IgD-negative memory B cell (primary cell): ENCODE results near the gene NCKAP5. TPM values are rescaled to one million over a fixed set of nuclear protein-coding genes. Genes with fewer than 3 reads are reported as not detected.

Experiments
- H3K27ac Mint-ChIP-seq, 3 donors: one replicate each; pipeline ENCODE4 v1.8.0; 2020 to 2022; ENCODE audit warnings: mild to moderate bottlenecking in 3 of 3, mixed read lengths in 3 of 3, moderate library complexity in 1 of 3
- H3K27me3 Mint-ChIP-seq: one replicate; pipeline ENCODE4 v1.8.0; 2021; ENCODE audit warnings: mixed read lengths
- H3K36me3 Mint-ChIP-seq: one replicate; pipeline ENCODE4 v1.8.0; 2020; ENCODE audit warnings: mild to moderate bottlenecking, mixed read lengths
- H3K4me1 Mint-ChIP-seq, 3 donors: one replicate each; pipeline ENCODE4 v1.8.0; 2020 to 2022; ENCODE audit warnings: mixed read lengths in 3 of 3, mild to moderate bottlenecking in 1 of 3
- H3K4me3 Mint-ChIP-seq, 4 donors: one replicate each; pipeline ENCODE4 v1.8.0; 2020 to 2022; ENCODE audit warnings: mild to moderate bottlenecking in 4 of 4, mixed read lengths in 4 of 4, moderate library complexity in 3 of 4
- H3K9me3 Mint-ChIP-seq, 3 donors: one replicate each; pipeline ENCODE4 v1.8.0; 2020 to 2021; ENCODE audit warnings: mixed read lengths in 3 of 3, mild to moderate bottlenecking in 1 of 3
- polyA plus RNA-seq: library from polyadenylated mRNA; unstranded; fragments of 300-500 nt; fragmentation: Illumina TruSeq; gene quantifications from one replicate; pipeline ENCODE4 v1.2.3, GENCODE V29; 2021

The NCKAP5 gene
- polyA plus RNA-seq, 1 donor from 2014 or later = not detected

DNA sequence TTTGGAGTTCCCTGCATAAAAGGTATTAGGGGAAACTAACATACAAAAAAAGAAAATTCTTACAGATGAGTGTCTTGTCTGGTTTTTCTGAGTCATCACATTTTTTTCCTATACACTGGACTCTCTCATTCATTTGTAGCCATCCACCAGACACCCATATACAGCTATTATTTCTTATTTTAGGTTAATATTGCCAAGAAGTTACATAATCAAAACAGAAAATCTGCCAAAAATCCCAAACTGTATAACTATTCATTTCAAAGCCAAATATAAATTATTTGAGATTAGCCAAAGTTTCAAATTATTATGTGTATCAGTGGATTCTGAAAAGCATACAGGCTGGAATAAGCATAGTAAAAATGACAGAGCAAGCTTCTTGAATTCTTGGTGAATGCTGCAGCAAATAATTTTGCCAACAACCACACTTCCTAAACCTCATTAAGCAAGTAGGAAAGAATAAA lies 191.2 kb downstream of the NCKAP5 start:
- Mint-ChIP-seq H3K4me1 (no peaks in the 10 kb centered on the region), H3K27ac (no peak overlapping the region), H3K4me3 (no peak overlapping the region), H3K9me3 (peaks cover 3 to 7% (median 6%) of the 10 kb centered on the region in 3 donors), H3K27me3 (no peaks in the 10 kb centered on the region), H3K36me3 (no peaks in the 10 kb centered on the region)

GRCh38 chr2:133374781-133375180 lies 193.5 kb downstream of the NCKAP5 start:
- Mint-ChIP-seq H3K4me1 (no peaks in the 10 kb centered on the region), H3K9me3 (peaks cover 3 to 10% (median 6%) of the 10 kb centered on the region in 3 donors), H3K4me3 (no peak overlapping the region), H3K27ac (no peak overlapping the region), H3K27me3 (no peaks in the 10 kb centered on the region), H3K36me3 (peaks cover 2% of the 10 kb centered on the region)

GRCh38 chr2:133371286-133371685 lies 197.0 kb downstream of the NCKAP5 start:
- peaks cover 3 to 10% (median 6%) of the 10 kb centered on the region in 3 donors for H3K9me3 Mint-ChIP-seq
- H3K4me1 Mint-ChIP-seq = peaks cover 0 to 1% (median 0%) of the 10 kb centered on the region in 3 donors
- H3K27me3 Mint-ChIP-seq = no peaks in the 10 kb centered on the region
- H3K27ac Mint-ChIP-seq = no peak overlapping the region
- H3K36me3 Mint-ChIP-seq = peaks cover 2% of the 10 kb centered on the region
- no peak overlapping the region for H3K4me3 Mint-ChIP-seq

DNA sequence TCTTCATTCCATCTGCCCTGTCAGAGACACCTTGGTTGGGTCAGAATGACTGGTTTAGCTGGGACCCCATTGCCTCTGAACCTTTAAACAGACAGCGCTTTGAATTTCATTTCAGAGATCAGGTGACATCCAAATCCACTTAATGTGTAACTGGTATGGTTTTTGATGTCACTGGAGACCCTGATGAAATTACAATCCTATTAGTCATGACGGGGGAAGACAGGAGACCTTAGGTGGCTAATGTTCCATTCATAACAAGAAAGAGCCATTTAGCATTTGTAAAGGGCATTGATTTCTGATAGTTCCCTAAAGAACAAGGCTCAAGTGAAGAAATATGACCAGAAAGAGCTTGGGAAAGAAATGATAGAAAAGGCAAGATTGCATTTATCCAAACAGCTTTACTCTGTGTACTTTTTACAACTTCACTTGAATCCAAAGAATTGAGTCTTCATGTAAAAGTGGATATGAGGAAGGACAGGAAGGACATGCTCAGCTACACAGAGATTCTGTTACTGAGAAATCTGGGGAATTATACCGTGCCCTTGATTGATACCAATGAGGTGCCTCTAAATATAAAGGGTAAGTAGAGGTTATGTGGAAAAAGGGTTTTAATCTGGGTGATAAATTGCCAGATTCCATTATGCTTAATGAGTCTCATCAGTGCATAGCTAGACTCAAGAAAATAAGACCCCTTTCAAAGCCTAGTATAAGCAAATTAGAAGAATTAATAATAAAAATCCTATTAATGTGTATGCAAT lies 198.2 kb downstream of the NCKAP5 start:
- Mint-ChIP-seq H3K9me3 (peaks cover 3 to 10% (median 4%) of the 10 kb centered on the region in 3 donors), H3K4me3 (no peak overlapping the region), H3K27ac (no peak overlapping the region), H3K27me3 (no peaks in the 10 kb centered on the region), H3K4me1 (peaks cover 0 to 1% (median 0%) of the 10 kb centered on the region in 3 donors), H3K36me3 (peaks cover 2% of the 10 kb centered on the region)

- Mint-ChIP-seq H3K27me3 (no peaks in the 10 kb centered on the region), H3K36me3 (no peaks in the 10 kb centered on the region), H3K4me3 (no peak overlapping the region), H3K9me3 (no peaks in the 10 kb centered on the region), H3K27ac (no peak overlapping the region), H3K4me1 (peaks cover 0 to 1% (median 0%) of the 10 kb centered on the region in 3 donors)
Measured at GRCh38 chr2:133365117-133365516, 203.1 kb downstream of the NCKAP5 start.

- Mint-ChIP-seq H3K27ac (no peak overlapping the region), H3K36me3 (no peaks in the 10 kb centered on the region), H3K27me3 (no peaks in the 10 kb centered on the region), H3K4me3 (no peak overlapping the region), H3K4me1 (peaks cover 0 to 1% (median 0%) of the 10 kb centered on the region in 3 donors), H3K9me3 (no peaks in the 10 kb centered on the region)
Measured at GRCh38 chr2:133364636-133365035, 203.6 kb downstream of the NCKAP5 start.

DNA sequence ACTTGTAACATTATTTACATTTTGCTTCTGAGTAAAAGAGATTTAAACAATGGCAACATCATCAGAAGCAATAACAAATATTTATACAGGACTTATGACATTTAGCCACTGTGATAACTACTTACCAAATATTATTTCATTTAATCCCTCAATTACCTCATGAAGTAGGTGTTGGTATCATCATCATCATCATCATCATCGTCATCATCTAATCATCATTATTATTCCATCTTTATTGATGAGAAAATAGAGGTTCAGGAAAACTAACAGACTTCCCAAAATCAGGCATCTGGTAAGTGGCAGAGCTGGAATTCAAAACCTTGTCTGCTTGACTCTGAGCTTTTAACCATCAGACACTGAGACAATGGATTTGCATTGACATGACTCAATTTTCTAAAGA lies 204.4 kb downstream of the NCKAP5 start:
- Mint-ChIP-seq H3K9me3 (peaks cover 0 to 3% (median 0%) of the 10 kb centered on the region in 3 donors), H3K36me3 (no peaks in the 10 kb centered on the region)

GRCh38 chr2:133362061-133362476 lies 206.2 kb downstream of the NCKAP5 start:
- Mint-ChIP-seq H3K27me3 (no peaks in the 10 kb centered on the region), H3K4me3 (no peak overlapping the region), H3K9me3 (peaks cover 0 to 3% (median 0%) of the 10 kb centered on the region in 3 donors), H3K4me1 (no peaks in the 10 kb centered on the region), H3K36me3 (no peaks in the 10 kb centered on the region), H3K27ac (no peak overlapping the region)

More for the DNA sequence above, 204.4 kb downstream of the NCKAP5 start:
- Mint-ChIP-seq H3K4me1 (no peaks in the 10 kb centered on the region), H3K4me3 (no peak overlapping the region), H3K27me3 (no peaks in the 10 kb centered on the region), H3K27ac (no peak overlapping the region)

- H3K27me3 Mint-ChIP-seq = no peaks in the 10 kb centered on the region
- H3K9me3 Mint-ChIP-seq = peaks cover 0 to 3% (median 0%) of the 10 kb centered on the region in 3 donors
- H3K27ac Mint-ChIP-seq = no peak overlapping the region
Measured at GRCh38 chr2:133360882-133361281, 207.4 kb downstream of the NCKAP5 start.

DNA sequence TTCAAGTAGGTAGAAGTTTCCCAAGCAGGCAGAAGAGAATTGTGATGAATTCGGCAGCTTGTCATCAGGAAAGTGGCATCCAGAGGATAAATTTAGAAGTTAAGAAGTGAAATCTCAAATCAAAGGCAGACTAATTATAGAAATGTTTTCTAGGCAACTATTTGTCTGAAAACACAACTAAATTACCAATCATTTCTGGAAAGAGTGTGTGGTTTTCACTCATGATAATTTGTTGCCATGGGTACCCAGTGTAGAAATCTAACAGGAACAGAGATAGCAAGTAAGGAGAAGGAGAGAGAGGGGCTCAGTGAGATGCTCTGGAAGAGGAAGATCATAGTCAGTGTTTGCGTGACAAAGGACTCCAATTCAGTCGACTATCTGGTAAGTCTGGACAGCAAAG lies 208.1 kb downstream of the NCKAP5 start:
- Mint-ChIP-seq H3K9me3 (peaks cover 0 to 3% (median 0%) of the 10 kb centered on the region in 3 donors), H3K27ac (no peak overlapping the region), H3K27me3 (no peaks in the 10 kb centered on the region), H3K4me3 (no peak overlapping the region), H3K4me1 (no peaks in the 10 kb centered on the region), H3K36me3 (no peaks in the 10 kb centered on the region)

More at GRCh38 chr2:133360882-133361281, 207.4 kb downstream of the NCKAP5 start:
- Mint-ChIP-seq H3K4me1 (no peaks in the 10 kb centered on the region), H3K4me3 (no peak overlapping the region), H3K36me3 (no peaks in the 10 kb centered on the region)

DNA sequence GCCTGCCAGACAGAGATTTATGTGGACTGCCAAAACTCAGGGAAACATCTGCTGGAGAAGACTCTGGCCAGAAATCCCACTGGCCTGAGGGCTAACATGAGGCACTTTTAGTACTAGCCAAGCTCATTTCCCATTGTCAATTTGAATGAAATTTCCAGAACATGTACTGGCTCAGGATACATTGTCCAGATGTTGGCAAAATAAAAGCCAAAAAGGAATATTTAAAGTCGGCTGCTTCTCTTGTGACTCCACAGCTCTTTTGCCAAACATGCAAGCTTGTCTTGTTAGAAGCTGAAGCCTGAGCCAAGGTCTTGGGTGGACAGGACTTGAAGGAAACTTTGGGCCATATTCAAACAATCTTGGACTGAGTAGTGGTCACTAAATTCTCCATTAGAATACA lies 215.5 kb downstream of the NCKAP5 start:
- no peaks in the 10 kb centered on the region for H3K4me1 Mint-ChIP-seq
- peaks cover 1% of the 10 kb centered on the region for H3K36me3 Mint-ChIP-seq
- H3K27me3 Mint-ChIP-seq = no peaks in the 10 kb centered on the region
- H3K27ac Mint-ChIP-seq = no peak overlapping the region
- no peaks in the 10 kb centered on the region for H3K9me3 Mint-ChIP-seq
- H3K4me3 Mint-ChIP-seq = no peak overlapping the region

- Mint-ChIP-seq H3K9me3 (peaks cover 0 to 3% (median 0%) of the 10 kb centered on the region in 3 donors), H3K4me3 (no peak overlapping the region), H3K36me3 (peaks cover 1% of the 10 kb centered on the region), H3K4me1 (no peaks in the 10 kb centered on the region), H3K27ac (no peak overlapping the region), H3K27me3 (no peaks in the 10 kb centered on the region)
Measured at GRCh38 chr2:133346654-133347053, 221.6 kb downstream of the NCKAP5 start.

DNA sequence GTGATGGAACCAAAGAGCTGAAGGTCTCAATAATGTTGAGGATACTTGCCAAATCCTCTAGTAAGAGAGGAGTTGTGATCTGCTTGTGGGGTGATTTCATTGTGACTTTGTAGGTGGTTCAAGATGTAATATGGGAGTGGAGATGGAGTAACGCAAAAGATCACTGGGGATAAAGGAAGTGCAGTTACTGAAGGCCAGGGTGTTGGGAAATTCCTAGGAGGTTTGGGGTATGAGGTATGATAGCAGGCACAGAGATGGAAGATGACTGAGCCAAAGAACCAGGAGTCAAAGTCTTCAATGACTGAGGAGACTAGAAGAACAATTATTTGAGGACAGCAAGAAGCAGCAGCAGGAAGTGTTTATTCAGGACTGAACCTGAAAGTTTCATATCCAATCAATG lies 222.6 kb downstream of the NCKAP5 start:
- H3K36me3 Mint-ChIP-seq = no peaks in the 10 kb centered on the region
- peaks cover 0 to 3% (median 0%) of the 10 kb centered on the region in 3 donors for H3K9me3 Mint-ChIP-seq

GRCh38 chr2:133344849-133345248 lies 223.4 kb downstream of the NCKAP5 start:
- Mint-ChIP-seq H3K4me1 (no peaks in the 10 kb centered on the region), H3K27ac (no peak overlapping the region), H3K4me3 (no peak overlapping the region), H3K36me3 (no peaks in the 10 kb centered on the region), H3K27me3 (no peaks in the 10 kb centered on the region), H3K9me3 (peaks cover 0 to 3% (median 0%) of the 10 kb centered on the region in 3 donors)

More for the DNA sequence above, 222.6 kb downstream of the NCKAP5 start:
- H3K4me1 Mint-ChIP-seq = no peaks in the 10 kb centered on the region
- no peak overlapping the region for H3K27ac Mint-ChIP-seq
- H3K4me3 Mint-ChIP-seq = no peak overlapping the region
- no peaks in the 10 kb centered on the region for H3K27me3 Mint-ChIP-seq

GRCh38 chr2:133343018-133343352 lies 225.3 kb downstream of the NCKAP5 start:
- no peak overlapping the region for H3K4me3 Mint-ChIP-seq
- peaks cover 0 to 3% (median 0%) of the 10 kb centered on the region in 3 donors for H3K9me3 Mint-ChIP-seq
- H3K36me3 Mint-ChIP-seq = no peaks in the 10 kb centered on the region
- H3K27me3 Mint-ChIP-seq = no peaks in the 10 kb centered on the region
- no peak overlapping the region for H3K27ac Mint-ChIP-seq
- H3K4me1 Mint-ChIP-seq = no peaks in the 10 kb centered on the region
